Measurements from ENCODE around the gene VPS51.

GRCh38 chr11:65064847-65065240, 31.2 kb upstream of the VPS51 start:
- no peak for TF ChIP-seq CTCF (IDR thresholded peaks at IDR 0.05; ENCODE audit: poor library complexity, severe bottlenecking)
- TF ChIP-seq SMC3 (conservative IDR thresholded peaks at IDR 0.05; ENCODE audit: poor library complexity): no peak

All from neural cell (in vitro differentiated cells).